ENCODE data around the gene GMPR. TPM values are rescaled to one million over a fixed set of nuclear protein-coding genes. Genes with fewer than 3 reads are reported as not detected.

Gene GMPR
- polyA plus RNA-seq, 1 donor (not counting 4 experiments of a cell fraction or from before 2014, with no cell fraction given): 0.50 TPM

DNA sequence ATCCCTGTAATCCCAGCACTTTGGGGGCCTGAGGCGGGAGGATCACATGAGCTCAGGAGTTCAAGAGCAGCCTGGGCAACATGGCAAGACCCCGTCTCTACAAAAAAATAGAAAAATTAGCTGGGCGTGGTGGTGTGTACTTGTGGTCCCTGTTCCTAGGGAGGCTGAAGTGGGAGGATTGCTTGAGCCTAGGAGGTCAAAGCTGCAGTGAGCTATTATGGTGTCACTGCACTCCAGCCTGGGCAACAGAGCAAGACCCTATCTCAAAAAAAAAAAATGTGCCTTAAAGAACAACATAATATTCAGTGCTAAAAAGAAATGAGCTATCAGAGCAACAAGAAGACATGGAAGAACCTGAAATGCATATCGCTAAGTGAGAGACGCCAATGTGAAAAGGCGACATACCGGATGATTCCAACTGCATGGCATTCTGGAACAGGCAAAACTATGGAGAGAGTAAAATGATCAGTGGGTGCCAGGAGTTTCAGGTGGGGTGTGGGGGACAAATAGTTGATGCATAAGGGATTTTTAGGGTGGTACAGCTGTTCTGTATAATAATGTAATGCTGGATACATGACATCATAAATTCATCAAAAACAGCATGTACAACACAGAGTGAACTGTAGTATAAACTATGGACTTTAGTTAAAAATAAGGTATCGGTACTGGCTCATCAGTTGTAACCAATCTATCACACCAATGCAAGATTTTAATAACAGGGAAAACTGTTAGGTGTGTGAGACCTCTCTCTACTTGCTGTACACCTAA lies 80.8 kb downstream of the GMPR start:
- peak overlapping the region; percentile 58 for H3K27ac ChIP-seq (ENCODE audit: control insufficient read depth, insufficient read depth, low read length)
- H3K9ac ChIP-seq (ENCODE audit: control insufficient read depth, extremely low read depth, insufficient read depth, low read length): peak overlapping the region; percentile 63
- DNase-seq (ENCODE audit: low read depth, low spot score) (no peak), FAIRE-seq (no peak)
- no peaks in the 10 kb centered on the region for H3K9me3 ChIP-seq (ENCODE audit: control insufficient read depth, low read depth, low read length)
- H3K36me3 ChIP-seq (ENCODE audit: control insufficient read depth in 2 of 2, extremely low read depth in 1 of 2, insufficient read depth in 2 of 2, low read length in 2 of 2): no peaks in the 10 kb centered on the region
- no peak overlapping the region for H3K4me3 ChIP-seq (ENCODE audit: control insufficient read depth in 2 of 3, extremely low read depth in 1 of 3, insufficient read depth in 2 of 3, low read depth in 1 of 3, low read length in 3 of 3)
- H3K4me1 ChIP-seq (ENCODE audit: control insufficient read depth, extremely low read depth, insufficient read depth, low read length): peaks cover 42% of the 10 kb centered on the region
- no peaks in the 10 kb centered on the region for H4K20me1 ChIP-seq (ENCODE audit: control insufficient read depth, extremely low read depth, insufficient read depth, low read length)
- dilution Hi-C loops (cut with MboI; ENCODE audit: extremely low pct_ligation_motif_present, low sequenced_read_pairs): no loop called here
- no peaks in the 10 kb centered on the region for H3K27me3 ChIP-seq (ENCODE audit: control insufficient read depth, extremely low read depth, insufficient read depth, low read length)
- TF ChIP-seq, protein P1, sequence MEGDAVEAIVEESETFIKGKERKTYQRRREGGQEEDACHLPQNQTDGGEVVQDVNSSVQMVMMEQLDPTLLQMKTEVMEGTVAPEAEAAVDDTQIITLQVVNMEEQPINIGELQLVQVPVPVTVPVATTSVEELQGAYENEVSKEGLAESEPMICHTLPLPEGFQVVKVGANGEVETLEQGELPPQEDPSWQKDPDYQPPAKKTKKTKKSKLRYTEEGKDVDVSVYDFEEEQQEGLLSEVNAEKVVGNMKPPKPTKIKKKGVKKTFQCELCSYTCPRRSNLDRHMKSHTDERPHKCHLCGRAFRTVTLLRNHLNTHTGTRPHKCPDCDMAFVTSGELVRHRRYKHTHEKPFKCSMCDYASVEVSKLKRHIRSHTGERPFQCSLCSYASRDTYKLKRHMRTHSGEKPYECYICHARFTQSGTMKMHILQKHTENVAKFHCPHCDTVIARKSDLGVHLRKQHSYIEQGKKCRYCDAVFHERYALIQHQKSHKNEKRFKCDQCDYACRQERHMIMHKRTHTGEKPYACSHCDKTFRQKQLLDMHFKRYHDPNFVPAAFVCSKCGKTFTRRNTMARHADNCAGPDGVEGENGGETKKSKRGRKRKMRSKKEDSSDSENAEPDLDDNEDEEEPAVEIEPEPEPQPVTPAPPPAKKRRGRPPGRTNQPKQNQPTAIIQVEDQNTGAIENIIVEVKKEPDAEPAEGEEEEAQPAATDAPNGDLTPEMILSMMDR (optimal IDR thresholded peaks at IDR 0.05 in 1 of 3, IDR thresholded peaks at IDR 0.05 in 1 of 3, conservative IDR thresholded peaks at IDR 0.05 in 1 of 3; ENCODE audit: extremely low read depth in 1 of 3, insufficient read depth in 2 of 3, low read length in 3 of 3): no peak
- no peak for TF ChIP-seq EZH2 (IDR thresholded peaks at IDR 0.05; ENCODE audit: low read length)
- no peak overlapping the region for H2AFZ ChIP-seq (ENCODE audit: control insufficient read depth, low read length)
- H3K4me2 ChIP-seq (ENCODE audit: control insufficient read depth, extremely low read depth, insufficient read depth, low read depth, low read length): peak overlapping the region; percentile 82
- H3K79me2 ChIP-seq (ENCODE audit: control insufficient read depth, insufficient read depth, low read length): no peaks in the 10 kb centered on the region
- H3K9me1 ChIP-seq (ENCODE audit: control insufficient read depth, extremely low read depth, insufficient read depth, low read length): no peaks in the 10 kb centered on the region

DNA sequence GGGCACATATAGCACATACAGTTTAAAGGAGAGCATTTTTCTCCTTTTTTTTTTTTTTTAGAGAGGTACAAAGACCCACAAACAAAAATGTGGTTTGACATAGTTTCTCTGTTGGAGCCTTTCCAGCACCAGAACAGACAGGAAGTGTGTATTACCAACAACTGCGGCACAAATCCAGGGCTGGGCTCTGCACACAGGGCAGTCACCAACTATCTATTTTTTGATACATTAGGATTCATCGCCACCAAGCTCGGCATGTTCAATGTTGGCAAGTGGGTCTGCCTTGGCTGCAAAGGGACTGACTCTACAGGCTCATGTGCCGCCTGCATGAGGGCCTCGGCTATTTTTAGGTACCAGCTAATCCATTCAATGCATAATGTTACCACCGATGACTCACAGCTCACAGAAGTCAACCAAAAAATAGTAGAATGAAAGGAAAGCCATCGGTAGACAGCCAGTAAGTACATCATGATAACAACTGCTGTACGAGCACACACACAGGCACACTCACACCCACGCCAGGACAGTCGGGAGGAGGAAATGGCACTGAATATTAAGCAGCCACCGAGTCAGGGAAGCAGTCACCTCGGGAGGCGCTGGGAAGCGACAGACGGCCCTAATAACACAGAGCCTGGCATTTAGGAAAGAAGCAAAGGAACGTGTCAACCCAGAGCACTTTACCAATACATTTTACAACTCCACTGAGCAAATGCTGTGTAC lies 81.6 kb downstream of the GMPR start:
- H3K79me2 ChIP-seq (ENCODE audit: control insufficient read depth, insufficient read depth, low read length): no peaks in the 10 kb centered on the region
- DNase-seq (ENCODE audit: low read depth, low spot score) (no peak), FAIRE-seq (peak; percentile 74)
- H3K9me1 ChIP-seq (ENCODE audit: control insufficient read depth, extremely low read depth, insufficient read depth, low read length): no peaks in the 10 kb centered on the region
- no peaks in the 10 kb centered on the region for H4K20me1 ChIP-seq (ENCODE audit: control insufficient read depth, extremely low read depth, insufficient read depth, low read length)
- H3K4me3 ChIP-seq (ENCODE audit: control insufficient read depth in 2 of 3, extremely low read depth in 1 of 3, insufficient read depth in 2 of 3, low read depth in 1 of 3, low read length in 3 of 3): peak overlapping the region in 2 of 3 experiments; percentile 41 to 43
- H2AFZ ChIP-seq (ENCODE audit: control insufficient read depth, low read length): peak overlapping the region; percentile 16
- TF ChIP-seq EZH2 (IDR thresholded peaks at IDR 0.05; ENCODE audit: low read length): no peak
- TF ChIP-seq, protein P1 (optimal IDR thresholded peaks at IDR 0.05 in 1 of 3, IDR thresholded peaks at IDR 0.05 in 1 of 3, conservative IDR thresholded peaks at IDR 0.05 in 1 of 3; ENCODE audit: extremely low read depth in 1 of 3, insufficient read depth in 2 of 3, low read length in 3 of 3): no peak
- H3K9ac ChIP-seq (ENCODE audit: control insufficient read depth, extremely low read depth, insufficient read depth, low read length): peak overlapping the region; percentile 65
- H3K9me3 ChIP-seq (ENCODE audit: control insufficient read depth, low read depth, low read length): no peaks in the 10 kb centered on the region
- no peaks in the 10 kb centered on the region for H3K27me3 ChIP-seq (ENCODE audit: control insufficient read depth, extremely low read depth, insufficient read depth, low read length)
- dilution Hi-C loops (cut with MboI; ENCODE audit: extremely low pct_ligation_motif_present, low sequenced_read_pairs): no loop called here
- H3K4me1 ChIP-seq (ENCODE audit: control insufficient read depth, extremely low read depth, insufficient read depth, low read length): peaks cover 42% of the 10 kb centered on the region
- peak overlapping the region; percentile 82 for H3K4me2 ChIP-seq (ENCODE audit: control insufficient read depth, extremely low read depth, insufficient read depth, low read depth, low read length)
- H3K36me3 ChIP-seq (ENCODE audit: control insufficient read depth in 2 of 2, extremely low read depth in 1 of 2, insufficient read depth in 2 of 2, low read length in 2 of 2): no peaks in the 10 kb centered on the region
- peak overlapping the region; percentile 35 for H3K27ac ChIP-seq (ENCODE audit: control insufficient read depth, insufficient read depth, low read length)

Measured in keratinocyte (primary cell).